ENCODE data around the gene KCNIP1.

DNA sequence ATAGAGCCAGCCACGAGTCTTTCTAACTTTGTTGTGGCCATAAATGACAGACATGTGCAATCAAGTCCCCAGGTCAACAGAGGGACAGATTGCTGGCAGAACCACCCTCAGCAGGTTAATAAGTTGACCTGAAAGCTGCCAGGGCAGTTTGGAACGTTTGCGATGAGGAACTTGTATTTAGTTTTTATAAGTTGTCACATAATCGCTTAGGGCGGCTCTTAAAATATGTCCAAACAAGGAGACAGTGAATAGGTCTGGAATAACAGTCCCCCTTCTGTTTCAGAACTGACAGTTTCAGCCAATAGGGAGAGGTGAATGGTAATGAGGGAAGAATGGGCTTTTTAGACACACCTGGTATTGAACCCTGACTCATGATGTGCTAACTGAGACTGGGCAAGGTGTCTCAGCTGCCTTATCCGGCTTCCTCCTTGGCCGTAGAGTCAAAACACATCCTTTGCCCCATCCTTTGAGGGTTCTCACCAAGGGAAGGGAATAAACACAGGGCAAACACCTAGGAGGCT is 246.2 kb downstream of the KCNIP1 start:
- TF ChIP-seq CTCF (conservative IDR thresholded peaks at IDR 0.05; ENCODE audit: low read depth, low read length), result no peak
- no peak for TF ChIP-seq EZH2 (IDR thresholded peaks at IDR 0.05; ENCODE audit: low read length, unreplicated experiment)

All from PC-3 (cell line).